M059J (cell line): ENCODE data around the gene MND1. TPM values are rescaled to one million over a fixed set of nuclear protein-coding genes. Genes with fewer than 3 reads are reported as not detected.
"Not testable (repeated sequence)": the region's sequence is repeated elsewhere in the genome, so short reads cannot be mapped to it uniquely, and the experiment has no call there.

Experiments
- DNase-seq: peaks from one replicate; pipeline ENCODE4 v3.0.0-alpha.2; 2012; ENCODE audit warnings: low read depth
- total RNA-seq: library from RNA; depleted of rRNA; stranded (reverse); fragments of >200 nt; shearing (Covaris generic); gene quantifications from 2 replicates; pipeline ENCODE4 v1.2.3, GENCODE V29; 2014

MND1 gene
- total RNA-seq, 1 experiment from 2014 or later = 18.4 TPM

DNA sequence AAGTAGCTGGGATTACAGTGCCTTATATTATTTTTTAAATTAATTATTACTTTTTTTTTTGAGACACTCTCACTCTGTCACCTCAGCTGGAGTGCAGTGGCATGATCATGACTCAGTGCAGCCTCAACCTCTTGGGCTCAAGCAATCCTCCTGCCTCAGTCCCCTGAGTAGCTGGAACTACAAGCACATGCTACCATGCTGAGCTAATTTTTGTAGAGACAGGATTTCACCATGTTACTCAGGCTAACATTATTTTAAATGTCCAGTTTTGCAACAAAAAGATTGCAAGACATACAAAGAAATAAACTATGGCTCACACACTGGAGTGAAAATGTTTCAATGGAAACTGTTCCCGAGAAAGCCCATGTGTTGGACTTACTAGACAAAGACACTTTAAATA is 59.2 kb downstream of the MND1 start:
- no peak for DNase-seq

DNA sequence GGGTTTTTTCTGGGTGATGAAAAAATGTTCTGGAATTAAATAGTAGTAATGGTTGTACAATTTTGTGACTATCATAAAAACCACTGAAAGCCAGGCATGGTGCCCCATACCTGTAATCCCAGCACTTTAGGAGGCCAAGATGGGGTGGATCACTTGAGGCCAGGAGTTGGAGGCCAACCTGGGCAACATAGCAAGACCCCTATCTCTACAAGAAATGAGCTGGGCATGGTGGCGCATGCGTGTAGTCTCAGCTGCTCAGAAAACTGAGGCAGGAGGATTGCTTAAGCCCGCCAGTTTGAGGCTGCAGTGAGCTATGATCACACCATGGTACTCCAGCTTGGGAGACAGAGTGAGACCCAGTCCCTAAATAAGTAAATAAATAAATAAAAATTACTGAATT is 63.4 kb downstream of the MND1 start:
- no peak for DNase-seq

DNA sequence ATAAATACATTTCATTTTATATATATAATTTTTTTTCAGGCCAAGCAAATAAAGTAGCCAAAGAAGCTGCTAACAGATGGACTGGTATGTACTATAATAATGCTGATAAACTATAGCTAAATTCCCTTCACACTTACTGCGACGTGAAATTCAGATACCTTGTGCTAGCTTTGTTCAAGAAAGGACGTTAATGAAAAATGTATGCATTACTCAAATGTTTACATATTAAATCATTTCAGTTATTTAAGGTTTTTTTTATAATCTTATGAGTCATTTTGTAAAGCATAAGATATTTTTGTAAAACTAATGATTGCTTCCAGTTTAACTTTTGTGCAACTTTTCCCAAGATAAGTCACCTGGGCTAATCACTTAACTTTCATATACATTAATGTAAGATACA is 64.4 kb downstream of the MND1 start:
- DNase-seq = no peak

DNA sequence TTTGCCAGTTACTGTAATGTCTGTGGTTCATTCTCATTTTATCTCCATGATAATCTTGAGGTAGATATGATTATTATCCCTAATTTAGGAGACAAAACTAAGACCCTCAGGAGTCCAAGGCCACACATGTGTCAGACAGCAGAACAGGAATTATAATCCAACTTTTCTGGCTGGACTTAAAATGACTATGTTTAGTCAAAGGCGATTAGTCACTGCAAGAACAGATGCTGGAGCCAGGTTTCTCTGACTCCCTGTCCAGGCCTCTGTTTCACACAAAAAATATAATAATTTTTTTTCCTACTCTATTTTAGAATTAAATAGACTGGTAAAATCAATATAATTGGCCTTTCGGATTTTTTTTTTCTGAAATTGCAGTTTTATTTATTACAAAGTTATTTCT is 64.9 kb downstream of the MND1 start:
- peak; percentile 45 for DNase-seq

DNA sequence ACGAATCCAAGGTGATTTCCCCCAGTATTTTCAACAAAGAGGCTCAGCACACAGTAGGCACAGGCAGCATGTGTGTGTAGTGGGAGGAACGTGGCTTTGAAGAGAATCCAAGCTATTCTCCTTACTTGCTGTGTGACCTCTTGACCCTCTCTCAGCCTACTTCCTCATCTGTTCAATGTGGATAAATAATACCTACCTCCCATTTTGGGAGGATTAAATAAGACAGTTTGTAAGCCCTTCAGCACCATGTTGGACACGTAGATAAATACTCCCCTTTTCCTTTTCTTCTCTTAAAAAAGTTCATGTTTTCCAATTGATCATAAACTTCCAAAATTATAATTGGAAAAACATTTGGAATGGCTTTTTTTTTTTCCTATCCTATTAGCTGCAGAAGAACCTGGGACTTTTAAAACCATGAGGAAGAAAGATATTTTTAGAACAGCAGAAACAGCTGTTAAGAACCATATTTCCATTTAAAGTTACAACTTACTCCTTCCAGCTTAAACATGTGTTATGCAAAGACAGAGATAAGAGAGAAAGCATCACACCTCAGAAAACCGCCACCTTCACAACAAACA is 65.5 kb downstream of the MND1 start:
- no peak for DNase-seq

DNA sequence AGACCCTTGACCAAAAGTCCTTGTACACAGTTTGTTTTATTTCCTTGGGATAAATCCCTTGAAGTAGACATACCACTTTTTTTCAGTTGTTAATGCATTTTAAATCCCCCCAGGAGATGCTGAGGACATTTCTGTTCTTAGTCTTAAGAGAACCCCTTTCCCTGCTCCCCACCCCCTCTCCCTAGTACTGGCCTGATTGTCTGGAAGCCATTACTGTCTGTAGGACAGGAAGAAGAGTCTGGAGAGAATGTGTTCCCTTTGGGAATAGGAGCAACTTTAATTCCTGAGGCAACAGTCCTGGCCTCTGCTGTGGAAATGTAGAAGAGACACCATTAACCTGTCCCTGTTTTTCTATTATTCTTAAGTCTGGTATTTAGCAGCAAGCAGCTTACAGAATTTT is 69.4 kb downstream of the MND1 start:
- no peak for DNase-seq

DNA sequence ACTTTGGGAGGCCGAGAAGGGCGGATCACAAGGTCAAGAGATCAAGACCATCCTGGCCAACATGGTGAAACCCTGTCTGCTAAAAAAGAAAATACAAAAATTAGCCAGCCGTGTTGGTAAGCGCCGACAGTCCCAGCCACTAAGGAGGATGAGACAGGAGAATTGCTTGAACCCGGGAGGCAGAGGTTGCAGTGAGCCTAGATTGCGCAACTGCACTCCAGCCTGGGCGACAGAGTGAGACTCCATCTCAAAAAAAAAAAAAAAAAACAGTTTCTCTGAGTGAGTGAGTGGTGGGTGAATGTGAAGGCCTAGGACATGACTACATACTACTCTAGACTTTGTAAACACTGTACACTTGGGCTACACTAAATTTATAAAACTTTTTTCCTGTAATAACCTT is 72.0 kb downstream of the MND1 start:
- not testable (repeated sequence) for DNase-seq

DNA sequence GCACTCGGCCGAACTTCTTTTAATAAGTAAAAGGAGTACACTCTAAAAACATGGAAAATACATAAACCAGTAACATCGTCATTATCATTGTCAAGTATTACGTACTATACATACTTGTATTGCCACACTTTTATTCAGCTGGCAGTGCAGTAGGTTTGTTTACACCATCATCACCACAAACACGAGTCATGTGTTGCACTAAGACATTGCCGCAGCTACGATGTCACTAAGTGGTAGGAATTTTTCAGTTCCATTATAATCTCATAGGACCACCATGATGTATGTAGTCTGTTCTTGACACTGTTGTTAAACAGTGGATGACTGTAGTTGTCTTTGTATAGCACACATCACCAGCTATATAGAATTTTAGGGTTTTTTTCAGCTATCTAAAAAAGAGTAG is 73.6 kb downstream of the MND1 start:
- peak; percentile 25 for DNase-seq

DNA sequence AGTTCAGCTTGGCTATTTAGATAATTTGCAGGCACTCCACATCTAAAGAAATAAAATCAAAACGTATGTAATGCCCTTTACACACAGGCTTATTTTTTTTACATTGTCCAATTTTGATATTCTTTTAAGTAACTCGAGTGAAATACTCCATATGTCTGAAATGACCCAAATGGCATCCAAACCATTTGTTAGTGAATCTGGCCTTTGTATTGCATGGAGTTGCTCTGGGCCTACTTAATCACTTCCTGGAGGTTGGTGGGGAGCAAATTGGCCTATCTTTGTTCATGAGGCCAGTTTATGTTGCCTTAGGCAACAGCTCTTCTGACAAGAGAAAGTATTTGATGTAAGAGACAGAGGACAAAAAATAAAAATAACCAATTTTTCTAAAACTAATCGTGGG is 74.1 kb downstream of the MND1 start:
- peak; percentile 42 for DNase-seq

DNA sequence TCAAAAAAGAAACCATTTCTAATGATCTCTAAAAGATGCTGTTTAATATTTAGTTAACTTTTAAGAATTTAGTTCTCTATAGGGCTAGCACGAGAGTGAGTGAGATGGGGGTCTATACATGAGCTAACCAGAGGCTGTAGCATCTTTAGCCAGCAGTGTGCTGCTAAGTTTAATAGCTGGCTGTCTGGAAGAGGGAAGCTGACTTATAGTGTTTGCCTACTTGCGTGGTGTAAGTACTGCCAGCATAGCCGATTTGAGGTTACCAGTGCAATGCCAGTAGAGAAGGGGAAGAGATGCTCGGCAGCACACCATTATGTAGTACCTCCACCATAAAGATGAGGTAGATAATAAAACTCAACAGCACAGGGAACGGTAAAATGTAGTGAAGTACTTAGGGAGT is 74.5 kb downstream of the MND1 start:
- no peak for DNase-seq

DNA sequence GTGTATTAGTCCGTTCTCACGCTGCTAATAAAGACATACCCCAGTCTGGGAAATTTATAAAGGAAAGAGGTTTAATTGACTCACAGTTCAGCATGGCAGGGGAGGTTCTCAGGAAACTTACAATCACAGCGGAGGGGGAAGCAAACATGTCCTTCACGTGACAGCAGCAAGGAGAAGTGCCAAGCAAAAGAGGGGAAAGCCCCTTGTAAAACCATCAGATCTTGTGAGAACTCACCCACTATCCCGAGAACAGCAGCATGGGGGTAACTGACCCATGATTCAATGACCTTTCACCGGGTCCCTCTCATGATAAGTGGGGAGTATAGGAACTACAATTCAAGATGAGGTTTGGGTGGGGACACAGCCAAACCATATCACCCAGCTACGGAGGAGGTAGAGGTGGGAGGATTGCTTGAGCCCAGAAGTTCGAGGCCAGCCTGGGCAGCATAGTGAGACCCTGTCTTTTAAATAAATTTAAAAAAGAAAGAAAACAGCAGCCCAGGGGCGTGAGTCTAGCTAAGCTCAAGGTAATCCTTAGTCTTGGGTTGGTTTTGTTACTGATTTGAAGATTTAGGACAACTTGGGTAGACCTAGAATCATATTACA is 75.3 kb downstream of the MND1 start:
- DNase-seq = no peak

DNA sequence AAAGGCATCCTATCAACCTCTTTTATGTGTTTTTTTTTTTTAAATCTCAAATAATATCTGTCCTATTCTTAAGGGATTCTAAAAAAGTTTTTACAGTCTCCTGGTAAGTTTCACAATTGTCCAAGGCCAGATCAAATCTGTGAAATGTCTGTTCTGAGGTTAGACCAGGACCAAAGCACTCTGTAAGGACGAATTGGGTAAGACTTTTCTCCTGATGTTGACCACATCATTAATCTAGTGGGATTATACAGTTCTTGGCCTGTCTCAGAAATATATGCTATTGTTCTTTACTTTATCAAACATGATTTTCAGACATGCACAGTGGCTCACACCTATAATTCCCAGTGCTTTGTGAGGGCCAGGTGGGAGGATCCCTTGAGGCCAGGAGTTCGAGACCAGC is 75.9 kb downstream of the MND1 start:
- no peak for DNase-seq

DNA sequence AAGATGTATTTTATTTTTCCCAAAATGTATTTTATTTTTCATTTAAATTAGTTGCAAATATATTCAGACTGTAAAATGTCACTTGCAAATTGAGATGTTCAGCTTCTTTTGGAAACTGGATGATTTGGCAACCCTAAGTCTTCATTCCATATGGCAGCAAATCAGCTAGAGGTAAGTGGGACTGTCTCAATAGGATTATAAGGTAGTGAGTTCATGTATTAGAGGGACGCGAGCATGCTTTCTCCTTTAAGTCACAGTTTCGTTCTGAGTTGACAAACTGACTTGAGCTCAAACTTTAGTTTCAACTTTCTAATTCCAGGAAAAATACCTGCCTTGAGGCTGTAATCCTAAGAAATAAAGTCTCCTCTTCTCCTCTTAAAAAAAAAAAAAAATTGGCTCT is 77.5 kb downstream of the MND1 start:
- DNase-seq = no peak

DNA sequence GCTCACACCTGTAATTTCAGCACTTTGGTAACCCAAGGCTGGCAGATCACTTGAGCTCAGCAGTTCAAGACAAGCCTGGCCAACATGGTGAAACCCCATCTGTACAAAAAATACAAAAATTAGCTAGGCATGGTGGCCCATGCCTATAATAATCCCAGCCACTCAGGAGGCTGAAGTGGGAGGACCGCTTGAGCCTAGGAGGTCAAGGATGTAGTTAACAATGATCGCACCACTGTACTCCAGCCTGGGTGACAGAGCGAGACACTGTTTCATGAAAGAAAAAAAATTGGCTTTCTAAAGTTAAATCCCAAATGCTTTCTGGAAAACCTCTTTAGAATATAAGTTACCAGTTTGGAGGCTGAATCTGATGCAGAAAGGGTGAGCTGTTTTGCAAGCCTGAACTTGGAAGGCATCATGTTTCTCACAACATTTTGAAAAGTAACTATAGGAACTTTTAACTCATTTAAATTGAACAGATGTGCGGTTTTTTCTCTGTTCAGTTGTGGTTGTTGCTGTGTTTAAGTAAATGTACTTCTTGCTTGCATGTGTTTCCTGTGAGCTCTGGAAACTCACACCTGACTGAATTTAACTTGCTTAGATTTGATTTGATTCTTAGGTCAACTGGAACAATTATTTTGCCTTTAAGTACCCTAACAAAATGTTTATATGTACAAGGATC is 81.9 kb downstream of the MND1 start:
- no peak for DNase-seq

DNA sequence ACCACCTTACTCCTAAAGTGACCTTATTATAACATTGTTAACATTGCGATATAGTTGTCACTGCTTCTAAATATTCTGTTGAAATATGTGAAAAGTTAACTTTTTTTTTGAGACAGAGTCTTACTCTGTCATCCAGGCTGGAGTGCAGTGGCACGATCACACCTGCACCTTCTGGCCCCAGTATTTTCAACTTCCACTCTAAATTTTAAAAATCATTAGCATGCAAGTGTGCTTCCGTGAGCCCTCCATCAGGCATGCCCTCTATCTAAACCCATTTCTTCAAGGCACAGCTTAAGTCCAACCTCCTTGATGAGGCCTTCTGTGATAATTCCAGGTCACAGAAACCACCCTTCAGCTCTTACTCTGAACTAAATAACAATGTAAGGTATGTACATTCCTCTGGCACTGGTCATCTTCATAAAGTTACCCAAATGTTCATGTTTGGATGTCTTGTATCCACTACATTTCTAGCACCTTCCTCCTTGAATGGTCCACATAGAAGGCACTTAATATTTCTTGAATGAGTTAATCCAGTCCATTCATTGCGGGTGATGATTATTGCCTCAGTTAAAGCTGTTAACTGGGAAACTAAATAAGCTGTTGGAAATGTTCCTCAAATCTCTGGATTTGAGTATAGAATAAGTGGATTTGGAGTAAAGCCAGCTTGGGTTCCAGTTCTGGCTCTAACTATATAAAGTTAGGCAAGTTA is 83.0 kb downstream of the MND1 start:
- DNase-seq = peak; percentile 65

DNA sequence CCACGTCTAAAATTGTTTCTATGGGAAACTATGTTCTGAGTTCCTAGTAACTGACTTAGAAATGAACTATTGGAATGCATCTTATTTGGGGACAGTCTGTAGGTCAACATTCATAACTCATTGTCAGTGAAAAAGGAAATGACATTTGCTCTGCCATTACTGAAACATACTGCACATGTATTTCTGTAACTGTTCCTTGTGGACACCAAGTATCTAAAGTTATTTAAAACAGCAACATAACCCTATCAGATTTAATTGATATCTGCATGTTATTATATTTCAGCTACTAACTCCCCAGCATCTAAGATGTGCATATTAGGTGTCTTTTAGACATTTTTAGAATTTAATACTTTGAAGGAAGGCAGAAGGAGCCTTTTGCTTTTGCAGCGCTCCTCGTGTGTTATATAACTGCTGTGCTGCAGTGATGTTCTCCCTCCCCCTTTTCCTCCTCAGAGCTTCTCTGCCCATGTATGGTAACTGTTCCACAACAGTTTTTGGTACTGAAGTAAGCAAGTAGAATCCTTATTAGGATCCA is 84.5 kb downstream of the MND1 start:
- no peak for DNase-seq

DNA sequence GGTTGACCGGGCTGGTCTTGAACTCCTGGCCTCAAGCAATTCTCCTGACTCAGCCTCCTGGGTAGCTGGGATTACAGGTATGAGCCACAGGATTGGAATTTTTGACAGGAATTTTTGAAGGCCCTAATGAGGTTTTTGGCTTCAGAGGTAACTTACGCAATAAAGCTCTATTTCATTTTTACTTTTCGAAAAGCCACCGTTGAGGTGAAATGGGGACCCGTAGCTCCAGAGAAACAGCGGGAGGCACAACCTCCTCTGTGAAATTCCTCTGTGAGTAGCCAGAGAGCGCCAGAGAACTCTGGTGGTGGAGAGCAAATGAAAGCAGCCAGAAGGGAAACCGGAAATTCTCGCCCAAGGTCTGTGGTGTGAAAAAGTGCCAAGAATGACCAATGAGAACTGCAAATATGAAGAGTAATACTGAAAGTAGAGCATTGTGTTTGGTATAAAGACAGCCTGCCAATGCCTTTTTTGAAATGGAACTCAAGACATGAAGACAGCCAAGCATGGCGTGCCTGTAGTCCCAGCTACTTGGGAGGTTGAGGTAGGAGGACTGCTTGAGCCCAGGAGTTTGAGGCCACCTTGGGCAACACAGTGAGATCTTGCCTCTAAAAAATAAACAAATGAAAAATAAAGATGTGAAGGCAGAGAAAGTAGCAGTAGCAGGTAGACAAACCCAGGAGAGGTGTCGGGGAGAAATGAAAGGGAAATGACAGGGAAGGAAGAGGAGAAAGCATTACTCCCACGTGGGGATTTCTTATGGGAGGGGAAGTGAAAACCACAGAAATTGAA is 88.7 kb downstream of the MND1 start:
- DNase-seq = peak; percentile 95

DNA sequence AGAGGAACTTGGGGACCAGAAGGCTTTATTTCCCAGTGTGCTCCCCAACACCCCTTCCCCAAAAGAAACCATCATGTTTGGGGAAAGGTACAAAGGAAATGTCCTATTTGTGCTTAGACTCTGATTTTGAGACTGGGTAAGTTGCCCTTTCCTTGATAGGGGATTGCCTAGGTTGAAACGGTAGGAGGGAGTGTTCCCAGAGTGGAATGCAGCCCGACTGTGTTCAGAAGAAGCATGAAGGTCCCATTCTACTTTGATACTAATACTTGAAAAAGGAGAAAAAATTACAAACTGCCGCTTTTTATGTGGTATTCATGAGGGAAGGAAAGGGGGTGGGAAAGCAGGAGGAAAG is 89.2 kb downstream of the MND1 start:
- DNase-seq = no peak

DNA sequence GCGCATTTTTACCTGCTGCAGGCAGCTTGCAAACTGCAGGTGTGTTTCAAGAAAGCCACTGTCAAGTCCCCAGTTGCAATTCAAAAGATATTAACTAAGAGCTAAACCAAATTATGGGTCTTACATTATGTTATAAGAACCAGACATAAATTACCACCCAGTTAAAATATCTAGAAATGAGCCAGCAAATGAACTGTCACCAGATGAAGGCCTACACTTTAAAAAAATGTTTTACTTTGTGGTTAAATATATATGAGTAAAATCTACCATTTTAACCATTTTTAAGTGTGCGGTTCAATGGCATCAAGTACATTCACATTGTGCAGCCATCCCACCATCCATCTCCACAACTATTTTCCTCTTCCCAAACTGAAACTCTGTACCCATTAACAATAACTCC is 89.7 kb downstream of the MND1 start:
- DNase-seq = no peak

DNA sequence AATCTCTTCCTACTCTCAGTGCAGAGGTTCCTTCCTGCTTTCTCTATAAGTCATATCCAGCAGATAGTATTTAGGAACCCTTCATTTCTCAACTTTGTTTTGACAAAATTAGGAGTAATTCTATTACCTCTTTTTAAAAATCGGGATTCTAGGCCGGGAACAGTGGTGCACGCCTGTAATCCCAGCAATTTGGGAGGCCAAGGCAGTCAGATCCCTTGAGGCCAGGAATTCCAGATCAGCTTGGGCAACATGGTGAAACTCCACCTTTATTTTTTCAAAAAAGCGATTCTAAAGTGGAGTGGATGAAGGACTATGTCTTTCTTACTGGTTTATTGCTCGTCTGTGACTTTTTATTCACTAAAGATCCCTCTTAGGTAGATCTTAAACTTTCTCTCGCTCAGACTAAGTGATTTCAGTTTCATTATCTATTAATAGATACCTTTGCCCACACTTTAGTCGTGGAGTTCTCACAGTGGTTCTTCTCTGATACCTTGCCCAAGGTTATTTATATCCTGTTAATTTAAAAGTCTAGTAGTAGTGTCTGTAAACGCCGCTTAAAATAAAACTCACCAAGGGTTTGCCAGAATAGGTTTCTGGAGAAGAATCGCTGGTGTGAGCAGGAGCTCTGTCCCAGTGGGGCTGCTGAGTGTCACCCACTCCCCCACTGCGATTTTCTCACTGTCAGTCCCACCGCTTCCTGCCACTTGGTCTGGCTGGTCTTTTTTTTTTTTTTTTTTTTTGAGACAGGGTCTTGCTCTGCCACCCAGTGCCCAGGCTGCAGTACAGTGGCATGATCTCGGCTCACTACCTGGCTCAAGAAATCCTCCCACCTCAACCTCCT is 94.6 kb downstream of the MND1 start:
- no peak for DNase-seq

DNA sequence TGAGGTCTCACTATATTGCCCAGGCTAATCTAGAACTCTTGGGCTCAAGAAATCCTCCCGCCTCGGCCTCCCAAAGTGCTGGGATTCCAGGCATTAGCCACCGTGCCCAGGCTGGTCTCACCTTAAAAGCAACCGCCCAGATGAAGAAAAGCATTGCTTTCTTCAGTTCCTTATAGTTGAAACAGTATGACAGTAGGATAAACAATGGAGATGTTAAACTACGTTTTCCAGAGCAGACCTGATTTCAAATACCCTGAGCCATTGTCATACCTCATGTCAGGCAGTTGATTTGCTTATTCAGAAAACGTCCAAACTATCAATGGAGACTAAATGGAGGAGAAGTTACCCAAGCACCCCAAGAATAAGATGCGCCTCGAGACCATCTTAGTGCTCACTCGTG is 95.3 kb downstream of the MND1 start:
- DNase-seq = no peak
